Stimulated activated CD8-positive, alpha-beta memory T cell treated with anti-CD3 and anti-CD28 coated beads, Interleukin-15, amount 100 ng/mL, for 24 hours (primary cell): ENCODE data around the gene FNDC3A.

ENCODE experiments used
- DNase-seq: peaks from one replicate; pipeline ENCODE4 v3.0.0-alpha.2; 2020; ENCODE audit warnings: low read depth

Gene FNDC3A

GRCh38 chr13:48975856-48976575 lies at the start of gene FNDC3A:
Gene FNDC3A, plus strand, starts transcription at chr13:48975912. Its CDS starts 30,279 bp downstream, at chr13:49006191.
- DNase-seq = peak; percentile 61

GRCh38 chr13:48928757-48929430 lies 46.8 kb upstream of the FNDC3A start:
- no peak for DNase-seq

- no peak for DNase-seq
Observed at GRCh38 chr13:48930918-48931317, 44.8 kb upstream of the FNDC3A start.

- DNase-seq = no peak
Observed at GRCh38 chr13:48938308-48938943, 37.3 kb upstream of the FNDC3A start.

- no peak for DNase-seq
Observed at GRCh38 chr13:48939728-48940127, 36.0 kb upstream of the FNDC3A start.

GRCh38 chr13:48942131-48942530 lies 33.6 kb upstream of the FNDC3A start:
- no peak for DNase-seq

- no peak for DNase-seq
Observed at GRCh38 chr13:48944221-48944620, 31.5 kb upstream of the FNDC3A start.

GRCh38 chr13:48945626-48946025 lies 30.1 kb upstream of the FNDC3A start:
- DNase-seq = no peak

- DNase-seq = no peak
Observed at GRCh38 chr13:48946163-48946562, 29.5 kb upstream of the FNDC3A start.

- no peak for DNase-seq
Observed at GRCh38 chr13:48949566-48950500, 25.9 kb upstream of the FNDC3A start.

GRCh38 chr13:48950501-48950875 lies 25.2 kb upstream of the FNDC3A start:
- DNase-seq = no peak

- no peak for DNase-seq
Observed at GRCh38 chr13:48954081-48954480, 21.6 kb upstream of the FNDC3A start.

GRCh38 chr13:48955536-48955935 lies 20.2 kb upstream of the FNDC3A start:
- DNase-seq = no peak

GRCh38 chr13:48961379-48961778 lies 14.3 kb upstream of the FNDC3A start:
- no peak for DNase-seq

GRCh38 chr13:48962281-48962680 lies 13.4 kb upstream of the FNDC3A start:
- DNase-seq = no peak

- no peak for DNase-seq
Observed at GRCh38 chr13:48965736-48966135, 10.0 kb upstream of the FNDC3A start.

- no peak for DNase-seq
Observed at GRCh38 chr13:48969685-48970084, 6.0 kb upstream of the FNDC3A start.

GRCh38 chr13:48973845-48974431 lies 1.8 kb upstream of the FNDC3A start:
- DNase-seq = no peak

- no peak for DNase-seq
Observed at GRCh38 chr13:48975101-48975855, 434 bp upstream of the FNDC3A start.

GRCh38 chr13:48976576-48977285 lies 1.0 kb downstream of the FNDC3A start:
- DNase-seq = no peak
